Sigmoid colon (tissue), 3 donors: ENCODE data around the gene MPC1.

Source experiments
- POLR2A ChIP-seq, 2 donors: fragments of 450-650 bp; IDR thresholded peaks; one replicate each; pipeline ENCODE4 v1.6.1; 2016; ENCODE audit warnings: antibody characterized with exemption in 2 of 2, mild to moderate bottlenecking in 2 of 2, moderate library complexity in 2 of 2
- TF ChIP-seq, protein P1 (sequence below), 4 experiments: fragments of 450-650 bp in 3 of 4; fragments of 200-600 bp in 1 of 4; IDR thresholded peaks; one replicate each; pipeline ENCODE4 v1.5.1; 2016 to 2019; ENCODE audit warnings: antibody characterized with exemption in 4 of 4, mild to moderate bottlenecking in 3 of 4, moderate library complexity in 2 of 4

DNA sequence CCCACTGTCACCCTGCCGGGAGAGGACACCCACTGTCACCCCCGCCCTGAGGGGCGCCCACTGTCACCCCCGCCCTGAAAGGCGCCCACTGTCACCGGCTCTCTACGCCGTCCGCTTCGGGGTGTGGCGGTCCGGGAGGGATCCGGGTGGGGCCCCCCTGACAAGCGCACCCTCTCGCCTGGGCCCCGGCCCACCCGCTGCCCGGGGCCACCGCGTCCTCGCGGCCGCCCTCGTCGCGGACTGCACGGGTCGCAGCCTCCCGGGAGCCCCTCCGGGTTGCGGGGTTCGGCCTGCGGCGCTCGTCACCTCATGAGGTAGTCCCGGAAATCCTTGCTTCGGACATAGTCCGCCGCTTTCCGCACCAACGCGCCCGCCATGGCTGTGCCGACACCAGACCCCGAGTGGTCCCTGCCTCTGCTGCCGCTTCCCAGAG lies 224 bp downstream of the MPC1 start:
- TF ChIP-seq, protein P1, sequence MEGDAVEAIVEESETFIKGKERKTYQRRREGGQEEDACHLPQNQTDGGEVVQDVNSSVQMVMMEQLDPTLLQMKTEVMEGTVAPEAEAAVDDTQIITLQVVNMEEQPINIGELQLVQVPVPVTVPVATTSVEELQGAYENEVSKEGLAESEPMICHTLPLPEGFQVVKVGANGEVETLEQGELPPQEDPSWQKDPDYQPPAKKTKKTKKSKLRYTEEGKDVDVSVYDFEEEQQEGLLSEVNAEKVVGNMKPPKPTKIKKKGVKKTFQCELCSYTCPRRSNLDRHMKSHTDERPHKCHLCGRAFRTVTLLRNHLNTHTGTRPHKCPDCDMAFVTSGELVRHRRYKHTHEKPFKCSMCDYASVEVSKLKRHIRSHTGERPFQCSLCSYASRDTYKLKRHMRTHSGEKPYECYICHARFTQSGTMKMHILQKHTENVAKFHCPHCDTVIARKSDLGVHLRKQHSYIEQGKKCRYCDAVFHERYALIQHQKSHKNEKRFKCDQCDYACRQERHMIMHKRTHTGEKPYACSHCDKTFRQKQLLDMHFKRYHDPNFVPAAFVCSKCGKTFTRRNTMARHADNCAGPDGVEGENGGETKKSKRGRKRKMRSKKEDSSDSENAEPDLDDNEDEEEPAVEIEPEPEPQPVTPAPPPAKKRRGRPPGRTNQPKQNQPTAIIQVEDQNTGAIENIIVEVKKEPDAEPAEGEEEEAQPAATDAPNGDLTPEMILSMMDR (IDR thresholded peaks at IDR 0.05), result no peak
- TF ChIP-seq POLR2A (IDR thresholded peaks at IDR 0.05), result no peak
